Ovary (tissue), 9 donors: ENCODE measurements around the gene GRK3. TPM values are rescaled to one million over a fixed set of nuclear protein-coding genes. Genes with fewer than 3 reads are reported as not detected.

ENCODE experiments used
- DNase-seq, 5 donors: peaks; one replicate each; pipeline ENCODE4 v3.0.0-alpha.2; 2019 to 2020
- H3K27ac ChIP-seq, 2 donors: fragments of 200-600 bp; one replicate each; pipeline versions ENCODE4 v1.5.1 to v1.8.0; 2019 to 2022
- H3K27me3 ChIP-seq: fragments of 200-600 bp; one replicate; pipeline ENCODE4 v1.8.0; 2022
- H3K36me3 ChIP-seq: fragments of 200-600 bp; sonication (generic); one replicate; pipeline ENCODE4 v1.5.1; 2019
- H3K4me1 ChIP-seq: one replicate; pipeline ENCODE4 v1.8.1; 2013; ENCODE audit warnings: mild to moderate bottlenecking, moderate library complexity; ENCODE audit not compliant: insufficient read depth
- H3K4me3 ChIP-seq: fragments of 200-600 bp; sonication (generic); one replicate; pipeline ENCODE4 v1.5.1; 2017
- H3K9me3 ChIP-seq, 2 donors: fragments of 200-600 bp in 1 of 2; sonication (generic) in 1 of 2; one replicate each; pipeline versions ENCODE4 v1.5.1 to v1.8.1; 2013 to 2019; ENCODE audit warnings: mild to moderate bottlenecking in 1 of 2, moderate library complexity in 1 of 2
- CTCF ChIP-seq, 3 donors: fragments of 450-650 bp in 2 of 3; fragments of 200-600 bp in 1 of 3; IDR thresholded peaks; one replicate each; pipeline versions ENCODE4 v1.5.1 to v1.8.0; 2016 to 2022; ENCODE audit warnings: antibody characterized with exemption in 3 of 3, mild to moderate bottlenecking in 1 of 3
- EP300 ChIP-seq: sonication (generic); formaldehyde crosslinking; IDR thresholded peaks from one replicate; pipeline ENCODE4 v1.6.1; 2017; ENCODE audit warnings: antibody characterized with exemption
- POLR2A ChIP-seq: fragments of 450-650 bp; IDR thresholded peaks from one replicate; pipeline ENCODE4 v1.6.1; 2017; ENCODE audit warnings: antibody characterized with exemption, mild to moderate bottlenecking, moderate library complexity
- WGBS, 3 donors: extraction: QIAGEN DNeasy Blood & Tissue Kit in 1 of 3; methylation state at CpG; one replicate each; pipeline versions ENCODE4 v1.1.5 to v1.1.7; 2013 to 2017; 5-methylcytosine and 5-hydroxymethylcytosine counted together
- intact Hi-C, 4 donors: fragments of 100-400 bp; cut with DNase I; formaldehyde crosslinking; loops; one replicate each; pipeline versions ENCODE4 v1.11.0 to v1.15.1; 2022 to 2023
- polyA plus RNA-seq, 2 donors: library from polyadenylated mRNA; stranded (reverse); fragments of 200-250 nt in 1 of 2; fragments of 350-450 nt in 1 of 2; fragmentation: Illumina TruSeq in 1 of 2; extraction: RNeasy Lipid Tissue Mini Kit (QIAGEN cat#74804) in 1 of 2; gene quantifications; one replicate each; pipeline ENCODE4 v1.2.3, GENCODE V29; 2013 to 2014
- total RNA-seq, 7 donors: library from RNA; depleted of rRNA in 2 of 7; stranded (reverse); fragments of >200 nt in 2 of 7; fragmentation: NEBNext Ultra II Directional in 3 of 7; extraction: Animal tissue kit (Norgen Biotek cat#: 25700) in 3 of 7; gene quantifications; one replicate each; pipeline versions ENCODE4 v1.1.0 to v1.2.4, GENCODE V29; 2016 to 2023
- donor health status: DM: no; HTN: no; CAD: no; lungs with moderate emphysema.
- donor health status: DM: no; HTN: no; CAD: no.
- donor health status: Bipolar disorder and iron deficiency.
- donor health status: DM: yes; HTN: yes; CAD: no.
- donor health status: DM: no; HTN: no; CAD: no.
- donor health status: DM: yes; HTN: yes; CAD: no.

Gene GRK3
- total and polyA plus RNA-seq, 9 donors: 1.0 to 14.8 (median 9.4) TPM

DNA sequence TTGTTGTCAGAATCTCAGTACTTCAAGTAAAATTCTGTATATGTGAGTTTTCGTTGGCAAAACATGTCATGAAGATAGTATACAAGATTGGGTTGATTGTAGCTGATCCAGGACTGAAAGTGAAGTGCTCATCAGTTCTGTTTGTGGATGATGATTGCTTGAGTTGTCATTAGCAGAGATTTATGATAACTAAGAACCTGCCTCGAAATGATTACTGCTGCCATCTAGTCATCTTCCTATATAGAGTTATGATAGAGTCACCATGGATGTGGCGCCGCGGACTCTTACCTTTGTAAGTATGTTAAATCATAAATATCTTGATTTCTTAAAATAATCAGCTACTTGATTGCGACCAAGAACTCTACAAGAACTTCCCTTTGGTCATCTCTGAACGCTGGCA is 149.6 kb downstream of the GRK3 start:
- Histone ChIP-seq H3K9me3 (no peaks in the 10 kb centered on the region), H3K36me3 (no peaks in the 10 kb centered on the region), H3K4me3 (no peak overlapping the region), H3K27me3 (no peaks in the 10 kb centered on the region), H3K4me1 (no peaks in the 10 kb centered on the region), H3K27ac (no peak overlapping the region)
- intact Hi-C loops: no loop called here
- TF ChIP-seq POLR2A (no peak), CTCF (IDR thresholded peaks at IDR 0.05) (no peak), EP300 (no peak)
- DNase-seq: no peak
- 88 to 95% (median 94%) methylated on average over 7 of the region's 7 CpGs for WGBS, 3 donors

- 72 to 85% (median 72%) methylated on average over 6 of the region's 6 CpGs for WGBS, 3 donors
- Histone ChIP-seq H3K36me3 (no peaks in the 10 kb centered on the region), H3K9me3 (no peaks in the 10 kb centered on the region), H3K4me3 (no peak overlapping the region), H3K27me3 (no peaks in the 10 kb centered on the region), H3K4me1 (no peaks in the 10 kb centered on the region), H3K27ac (no peak overlapping the region)
- TF ChIP-seq POLR2A (no peak), EP300 (no peak), CTCF (IDR thresholded peaks at IDR 0.05) (no peak)
- intact Hi-C loops: no loop called here
- no peak for DNase-seq
These were observed 150.3 kb downstream of the GRK3 start for GRCh38 chr22:25714739-25715138.

GRCh38 chr22:25716637-25717036 is 152.2 kb downstream of the GRK3 start:
- DNase-seq: no peak
- H3K9me3 ChIP-seq: no peaks in the 10 kb centered on the region
- H3K4me1 ChIP-seq: no peaks in the 10 kb centered on the region
- H3K27ac ChIP-seq: no peak overlapping the region
- no peaks in the 10 kb centered on the region for H3K27me3 ChIP-seq
- WGBS, 3 donors: 91 to 94% (median 92%) methylated on average over 10 of the region's 10 CpGs
- intact Hi-C loops: no loop called here
- no peak overlapping the region for H3K4me3 ChIP-seq
- H3K36me3 ChIP-seq: no peaks in the 10 kb centered on the region
- no peak for TF ChIP-seq CTCF (IDR thresholded peaks at IDR 0.05)
- TF ChIP-seq POLR2A: no peak
- no peak for TF ChIP-seq EP300

DNA sequence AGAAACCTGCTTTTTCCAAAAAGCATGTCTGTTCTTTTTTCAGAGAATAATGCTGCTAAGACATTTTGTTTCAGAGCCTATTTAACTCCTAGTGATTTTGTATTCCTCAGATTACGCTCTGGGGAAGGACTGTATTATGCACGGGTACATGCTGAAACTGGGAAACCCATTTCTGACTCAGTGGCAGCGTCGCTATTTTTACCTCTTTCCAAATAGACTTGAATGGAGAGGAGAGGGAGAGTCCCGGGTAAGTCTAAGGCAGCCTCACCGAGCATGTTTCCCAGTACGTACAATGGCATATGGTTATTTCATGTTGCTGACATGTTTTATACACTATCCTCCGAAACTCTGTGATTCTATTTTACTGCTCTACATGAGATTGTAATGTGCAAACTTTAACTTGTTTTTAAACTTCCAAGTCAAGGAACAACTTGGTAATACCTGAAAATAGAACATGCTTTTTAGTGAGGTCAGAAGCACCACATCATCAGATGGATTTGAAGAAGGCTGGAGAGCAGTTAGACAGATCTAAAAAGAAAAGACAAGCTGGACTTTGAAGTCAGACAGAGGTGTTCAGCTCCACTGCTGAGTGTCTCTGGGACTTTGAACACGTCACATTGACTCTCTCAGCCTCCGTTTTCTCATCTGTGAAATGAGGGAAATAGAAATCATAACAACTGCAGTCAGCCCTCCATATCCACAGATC is 153.8 kb downstream of the GRK3 start:
- intact Hi-C loops: no loop called here
- no peaks in the 10 kb centered on the region for H3K27me3 ChIP-seq
- H3K9me3 ChIP-seq: no peaks in the 10 kb centered on the region
- no peak overlapping the region for H3K27ac ChIP-seq
- H3K4me3 ChIP-seq: no peak overlapping the region
- TF ChIP-seq CTCF (IDR thresholded peaks at IDR 0.05) (no peak), POLR2A (no peak), EP300 (no peak)
- no peak for DNase-seq
- WGBS, 3 donors: 84 to 89% (median 86%) methylated on average over 10 of the region's 10 CpGs
- H3K36me3 ChIP-seq: no peaks in the 10 kb centered on the region
- H3K4me1 ChIP-seq: no peaks in the 10 kb centered on the region
